Hippocampal formation (tissue), 2 donors: Measurements from ENCODE around the gene CEP131.
A peak's percentile ranks its signal among the peaks of the same experiment; 100 is the strongest.

Source experiments
- DNase-seq, 2 donors: peaks; one replicate each; lab custom pipeline; 2025; lab: John Stamatoyannopoulos, UW

CEP131 gene

DNA sequence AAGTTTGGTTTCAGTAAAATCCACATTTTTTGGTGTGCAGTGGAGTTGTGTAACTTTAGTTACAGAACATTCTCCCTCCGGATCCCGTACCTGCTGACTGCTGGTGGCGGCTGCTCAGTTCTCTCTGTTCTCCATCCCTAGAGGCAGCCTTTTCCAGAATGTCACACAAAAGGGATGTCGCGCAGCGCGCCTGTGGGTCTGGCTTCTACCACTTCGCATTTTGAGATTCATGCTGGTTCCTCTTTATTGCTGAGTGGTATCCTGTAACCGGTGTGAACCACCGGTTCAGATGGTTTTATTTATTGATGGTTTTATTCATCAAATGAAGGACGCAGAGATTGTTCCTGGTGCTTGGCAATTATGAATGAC is 981 bp upstream of the CEP131 start:
- no peak for DNase-seq

DNA sequence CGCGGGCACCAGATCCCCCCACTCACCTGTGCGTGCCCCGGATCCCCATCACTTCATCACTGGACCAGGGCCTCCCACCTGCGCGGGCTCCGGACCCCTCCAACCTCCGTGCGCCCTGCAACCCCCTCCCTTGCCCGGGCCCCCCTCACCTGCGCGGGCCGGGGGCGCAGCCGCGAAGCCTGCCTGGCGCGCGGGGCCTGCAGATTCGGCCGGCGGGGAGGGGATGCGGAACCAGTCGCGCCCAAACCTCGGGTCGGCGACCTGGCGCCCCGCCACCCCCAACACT is 202 bp downstream of the CEP131 start:
- no peak for DNase-seq

DNA sequence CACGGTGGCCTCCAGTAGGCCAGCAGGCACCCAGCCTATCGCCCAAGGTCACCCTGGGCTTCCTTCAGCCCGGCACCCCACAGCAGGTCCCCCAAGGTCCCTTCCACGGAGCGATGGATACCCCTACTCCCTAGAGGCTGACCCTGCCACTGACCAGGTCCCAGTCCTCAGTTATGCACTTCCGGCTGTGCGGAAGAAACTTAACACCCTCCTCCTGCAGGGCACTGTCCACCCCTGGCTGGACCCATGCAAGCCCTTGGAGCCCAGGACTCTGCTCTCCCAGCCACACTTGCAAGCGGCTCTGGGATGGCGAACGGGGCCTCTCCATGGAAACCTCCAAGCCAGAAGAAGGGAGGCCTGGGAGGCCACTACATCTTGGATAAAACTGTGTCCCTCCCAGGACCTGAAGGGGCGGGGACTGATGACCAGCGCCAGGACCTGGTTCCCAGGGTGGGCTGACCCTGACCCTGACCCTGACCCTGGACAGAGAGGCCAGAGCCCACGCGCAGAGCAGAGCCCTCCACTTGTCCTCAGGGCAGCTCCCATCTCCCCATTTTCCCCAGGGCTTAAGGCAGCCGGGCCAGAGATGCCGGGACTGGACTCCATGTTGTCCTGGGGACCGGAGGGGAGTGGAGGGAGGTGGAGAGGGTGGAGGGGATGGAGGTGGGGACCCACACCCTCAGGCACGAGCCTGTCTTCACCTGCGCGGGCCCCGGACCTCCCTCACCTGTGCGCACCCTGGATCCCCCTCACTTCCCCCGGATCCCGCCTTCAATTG is 734 bp downstream of the CEP131 start:
- no peak for DNase-seq

DNA sequence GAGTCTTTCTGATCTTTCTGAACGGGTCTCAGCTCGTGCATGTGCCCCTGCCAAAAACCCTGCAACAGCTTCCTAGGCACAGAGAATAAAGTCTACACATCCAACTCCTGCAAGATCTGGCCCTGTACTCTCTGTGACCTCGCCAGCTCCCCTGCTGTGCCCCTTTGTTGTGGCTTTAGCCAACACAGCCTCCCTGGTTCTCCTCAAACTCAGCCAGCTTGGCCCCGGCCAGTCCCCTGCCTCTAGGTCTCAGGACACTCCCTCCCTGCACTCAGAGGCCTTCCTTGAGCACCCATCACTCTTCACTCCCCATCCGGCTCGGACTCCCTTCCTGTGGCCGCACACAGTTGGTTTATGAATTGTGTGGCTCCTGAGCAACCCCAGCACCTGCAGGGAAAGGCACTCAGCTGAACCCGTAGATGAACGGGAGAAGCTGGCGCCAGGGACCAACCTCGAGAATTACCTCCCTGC is 1.4 kb downstream of the CEP131 start:
- DNase-seq, result no peak

DNA sequence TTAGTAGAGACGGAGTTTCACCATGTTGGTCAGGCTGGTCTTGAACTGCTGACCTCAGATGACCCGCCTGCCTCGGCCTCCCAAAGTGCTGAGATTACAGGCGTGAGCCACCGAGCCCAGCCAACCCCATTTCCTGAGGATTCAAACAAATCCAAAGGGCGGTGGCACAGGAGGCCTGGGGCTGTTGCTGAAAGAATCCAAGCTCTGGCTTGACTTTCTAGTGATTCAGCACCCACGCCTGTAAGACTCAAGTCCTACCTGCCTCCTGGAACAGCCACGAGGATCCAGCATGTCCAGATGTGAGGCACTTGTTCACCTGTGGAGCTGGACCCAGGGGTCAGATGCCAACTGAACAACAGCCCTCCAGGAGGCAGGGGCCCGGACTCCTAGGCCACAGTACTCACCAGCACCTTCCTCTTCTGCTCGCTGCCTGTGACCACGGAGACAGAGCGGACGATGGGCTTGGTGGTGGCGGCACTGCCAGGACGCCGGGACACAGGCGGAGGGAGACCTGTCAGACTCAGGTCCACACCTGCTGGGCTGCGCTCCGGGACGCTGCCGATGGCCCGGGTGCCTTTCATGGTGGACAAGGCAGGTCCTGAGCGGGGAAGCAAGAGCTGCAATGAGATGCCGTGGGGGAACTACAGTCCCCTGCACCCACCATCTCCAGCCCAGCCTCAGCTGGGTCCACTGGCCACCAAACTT is 3.1 kb downstream of the CEP131 start:
- DNase-seq, result no peak

DNA sequence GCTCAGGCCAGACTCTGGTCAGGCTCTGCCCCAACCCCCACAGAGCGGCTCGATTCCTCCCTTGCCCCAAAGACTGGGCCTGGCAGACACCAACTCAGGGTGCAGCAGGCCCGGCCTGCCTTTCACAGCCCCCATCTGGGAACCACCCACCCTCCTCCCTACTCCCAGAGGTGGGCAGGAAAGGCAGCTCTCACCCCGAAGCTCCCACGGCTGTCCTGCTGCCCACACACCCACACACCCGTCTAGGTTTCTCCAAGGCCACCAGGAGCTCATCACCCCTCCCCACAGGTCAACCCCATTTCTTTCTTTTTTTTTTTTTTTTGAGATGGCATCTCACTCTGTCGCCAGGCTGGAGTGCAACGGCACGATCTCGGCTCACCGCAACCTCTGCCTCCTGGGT is 3.8 kb downstream of the CEP131 start:
- no peak for DNase-seq

DNA sequence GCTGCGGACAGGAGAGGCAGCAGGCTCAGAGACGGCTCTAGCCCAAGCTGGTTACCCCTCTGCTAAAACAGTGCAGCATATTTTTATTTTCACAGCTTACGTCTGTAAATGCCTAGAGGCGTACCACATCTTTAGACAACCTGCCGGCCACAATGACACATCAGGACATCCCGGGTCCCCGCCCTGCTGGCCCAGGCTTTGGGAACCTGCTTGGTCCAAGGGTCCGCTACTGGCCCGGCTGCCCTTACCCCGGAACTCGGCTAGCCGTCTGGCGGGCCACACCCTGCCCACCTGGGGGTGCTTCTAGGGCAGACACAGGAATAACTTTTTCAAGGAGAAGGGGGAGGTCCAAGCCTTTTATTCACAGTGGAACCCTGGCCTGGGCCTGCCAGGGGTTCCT is 4.3 kb downstream of the CEP131 start:
- no peak for DNase-seq

DNA sequence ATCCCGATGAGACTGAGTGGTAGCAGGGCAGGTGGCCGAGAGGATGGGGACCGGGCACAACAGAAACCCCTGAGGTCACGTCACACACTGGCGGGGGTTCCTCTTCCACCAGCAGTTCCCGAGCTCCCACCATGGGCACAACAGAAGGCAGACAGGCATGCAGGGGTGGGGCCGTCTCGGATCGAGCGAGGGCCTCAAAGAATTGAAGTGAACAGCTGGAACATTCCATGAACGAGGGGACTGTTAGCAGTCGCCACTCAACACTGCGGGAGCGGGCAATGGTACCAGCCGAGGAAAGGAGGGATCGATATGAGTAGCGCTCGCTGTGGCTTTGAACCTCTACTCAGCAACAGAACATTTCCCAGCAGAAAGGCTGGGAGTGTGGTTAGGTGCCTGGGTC is 5.3 kb downstream of the CEP131 start:
- DNase-seq, result no peak

DNA sequence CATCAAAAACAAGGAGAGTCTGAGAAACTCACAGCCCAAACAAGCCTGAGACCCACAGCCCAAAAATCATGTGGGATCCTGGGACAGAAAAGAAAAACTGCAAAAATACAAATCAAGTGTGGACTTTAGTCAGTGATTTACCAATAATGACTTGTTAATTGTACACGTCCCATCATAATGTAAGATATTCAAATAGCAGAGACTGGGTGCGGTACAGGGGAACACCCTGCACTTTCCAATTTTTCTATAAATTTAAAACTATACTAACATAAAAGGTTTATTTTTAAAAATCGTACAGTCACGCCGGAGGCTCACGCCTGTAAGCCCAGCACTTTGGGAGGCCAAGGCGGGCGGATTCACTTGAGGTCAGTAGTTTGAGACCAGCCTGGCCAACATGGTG is 8.8 kb downstream of the CEP131 start:
- DNase-seq, result no peak

DNA sequence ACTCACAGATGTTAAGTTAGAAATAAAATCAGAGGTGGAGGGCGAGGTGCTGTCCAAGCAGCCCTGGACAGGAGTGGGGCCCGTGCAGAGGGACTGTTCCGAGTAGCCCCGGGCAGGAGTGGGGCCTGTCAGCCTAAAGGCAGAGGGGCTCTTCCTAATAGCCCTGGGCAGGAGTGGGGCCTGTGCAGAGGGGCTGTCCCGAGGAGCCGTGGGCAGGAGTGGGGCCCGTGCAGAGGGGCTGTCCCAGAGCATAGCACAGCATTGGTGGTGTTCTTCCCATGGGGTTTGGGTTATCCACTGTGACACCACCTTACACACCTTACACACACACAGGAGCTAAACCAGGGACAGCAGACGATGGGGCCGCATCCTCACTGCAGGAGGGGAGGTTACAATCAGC is 10.4 kb downstream of the CEP131 start:
- no peak for DNase-seq

DNA sequence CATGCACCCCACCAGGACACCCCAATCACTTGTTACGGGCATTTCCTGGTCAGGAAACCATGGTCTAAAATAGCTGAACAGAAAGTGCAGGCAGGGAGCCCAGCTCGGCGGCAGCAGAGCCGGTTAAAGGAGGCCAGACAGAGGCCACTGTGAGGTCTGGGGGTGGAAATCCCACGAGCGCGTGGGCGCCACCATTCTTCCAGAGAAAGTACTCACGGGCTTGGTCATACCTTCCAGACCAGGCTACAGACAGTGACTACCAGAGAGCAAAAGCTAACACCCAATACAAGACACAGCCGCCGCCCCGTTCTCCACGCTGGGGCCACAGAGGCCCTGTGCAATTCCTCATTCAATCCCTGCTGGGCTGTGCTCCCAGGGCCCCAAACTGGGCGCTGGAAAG is 11.9 kb downstream of the CEP131 start:
- no peak for DNase-seq

DNA sequence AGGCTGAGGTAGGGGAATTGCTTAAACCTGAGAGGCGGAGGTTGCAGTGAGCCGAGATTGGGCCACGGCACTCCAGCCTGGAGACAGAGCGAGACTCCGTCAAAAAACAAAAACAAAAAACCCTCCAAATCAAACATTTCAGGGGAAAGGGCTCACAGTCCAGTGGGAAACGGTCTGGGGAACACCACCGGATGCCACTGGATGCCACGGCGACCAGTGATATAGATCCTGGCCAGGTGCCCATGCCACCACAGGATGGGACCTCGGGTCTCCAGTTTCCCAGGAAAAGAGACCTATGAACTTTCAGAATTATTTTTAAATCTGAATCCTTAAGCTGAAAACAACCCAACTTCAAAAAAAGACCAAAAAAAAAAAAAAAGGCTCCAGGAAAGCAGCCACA is 12.3 kb downstream of the CEP131 start:
- no peak for DNase-seq

DNA sequence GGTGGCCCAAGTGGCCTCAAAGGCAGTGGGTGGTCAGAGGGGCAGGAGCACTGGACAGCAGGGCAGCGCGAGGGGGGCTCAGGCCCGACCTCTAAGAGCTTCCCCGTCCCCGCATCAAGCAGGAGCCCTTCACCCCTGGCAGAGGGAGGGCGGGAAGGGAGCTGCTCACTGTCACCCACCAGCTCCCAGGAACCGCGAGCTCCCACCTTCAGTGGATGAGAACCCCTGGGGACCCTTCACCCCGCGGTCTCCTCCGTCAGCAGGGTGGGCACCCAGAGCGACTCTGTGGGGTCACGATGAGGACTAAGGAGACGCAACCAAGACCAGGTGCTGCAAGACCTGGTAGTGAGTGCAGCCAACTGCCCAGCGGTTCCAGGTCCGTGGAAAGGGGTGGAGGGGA is 13.6 kb downstream of the CEP131 start:
- no peak for DNase-seq

DNA sequence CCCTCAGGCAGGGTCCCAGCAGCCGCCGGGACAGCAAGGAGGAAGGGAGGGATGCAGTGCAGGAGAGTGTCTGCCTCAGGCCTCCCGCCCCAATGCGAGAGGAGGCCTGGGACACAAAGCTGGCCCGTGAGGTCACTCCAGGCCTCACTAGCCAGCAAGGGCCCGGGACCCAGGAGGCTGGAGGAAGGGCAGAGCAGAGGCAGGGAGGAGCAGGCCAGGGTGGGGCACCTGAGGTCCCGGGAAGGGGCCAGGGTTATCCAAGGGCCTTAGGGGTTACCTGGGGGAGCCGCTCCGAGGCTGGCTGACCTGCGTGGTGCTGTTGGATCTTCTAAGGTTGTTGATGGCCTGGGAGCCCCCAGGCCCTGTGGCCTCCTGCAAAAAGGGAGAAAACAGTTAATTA is 14.1 kb downstream of the CEP131 start:
- DNase-seq, result no peak

DNA sequence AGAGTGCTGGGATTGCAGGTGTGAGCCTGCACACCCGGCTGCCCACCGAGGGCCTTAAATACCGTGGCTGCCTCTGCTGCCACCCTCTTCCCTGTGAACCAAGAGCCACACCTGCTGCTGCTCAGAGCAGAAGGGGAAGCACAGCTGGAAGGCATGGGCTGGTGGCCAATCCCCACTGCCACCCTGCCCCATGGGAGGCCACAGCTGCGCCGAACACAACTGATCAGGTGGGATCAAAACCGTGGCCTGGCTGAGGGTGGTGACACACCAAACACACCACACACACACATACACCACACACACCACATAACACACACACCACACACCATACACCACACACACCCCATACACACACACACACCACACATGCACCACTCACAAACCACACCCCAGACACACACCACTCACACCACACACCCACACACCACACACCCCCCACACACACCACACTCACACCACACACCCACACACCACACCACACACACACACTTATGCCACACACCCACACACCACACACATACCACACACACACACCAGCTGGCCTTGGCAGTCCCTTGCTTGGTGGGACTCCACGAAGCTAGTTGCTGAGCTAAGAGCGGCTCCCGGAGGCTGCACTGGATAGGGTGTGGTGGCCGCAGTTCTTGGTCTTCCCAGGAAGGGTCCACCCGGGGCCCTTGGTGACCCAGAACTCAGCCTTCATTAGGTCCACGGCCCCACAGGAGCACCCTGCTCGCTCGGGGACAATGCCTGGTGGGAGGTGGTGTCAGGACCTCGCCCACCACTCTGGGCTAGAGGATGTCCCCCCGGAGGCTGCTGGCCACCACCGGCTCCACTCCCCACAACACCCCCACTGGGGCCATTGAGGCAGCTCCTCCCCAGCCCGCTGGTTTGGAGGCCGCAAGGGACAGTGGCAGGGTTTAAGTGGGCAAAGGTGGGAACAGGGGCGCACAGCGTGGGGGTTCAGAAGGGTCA is 14.9 kb downstream of the CEP131 start:
- DNase-seq, result no peak

DNA sequence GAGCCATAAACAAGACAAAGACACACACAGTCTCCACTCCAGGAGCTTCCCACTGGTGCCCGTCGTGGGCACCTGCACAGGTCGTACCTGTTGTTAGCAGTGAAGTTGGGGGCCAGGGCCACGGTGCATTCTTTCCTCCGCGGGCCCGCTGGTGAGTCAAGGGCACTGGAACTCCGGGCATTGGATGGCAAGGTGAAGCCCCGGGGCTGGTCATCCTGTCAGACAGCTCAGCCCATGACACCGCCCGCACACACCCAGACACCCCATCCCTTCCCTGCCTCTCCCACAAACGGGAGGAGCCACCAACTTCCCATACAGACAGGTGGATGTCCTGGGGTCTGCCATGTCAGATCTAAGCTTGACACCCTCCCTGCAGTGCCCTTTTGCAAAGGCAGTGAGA is 16.1 kb downstream of the CEP131 start:
- DNase-seq, result no peak

DNA sequence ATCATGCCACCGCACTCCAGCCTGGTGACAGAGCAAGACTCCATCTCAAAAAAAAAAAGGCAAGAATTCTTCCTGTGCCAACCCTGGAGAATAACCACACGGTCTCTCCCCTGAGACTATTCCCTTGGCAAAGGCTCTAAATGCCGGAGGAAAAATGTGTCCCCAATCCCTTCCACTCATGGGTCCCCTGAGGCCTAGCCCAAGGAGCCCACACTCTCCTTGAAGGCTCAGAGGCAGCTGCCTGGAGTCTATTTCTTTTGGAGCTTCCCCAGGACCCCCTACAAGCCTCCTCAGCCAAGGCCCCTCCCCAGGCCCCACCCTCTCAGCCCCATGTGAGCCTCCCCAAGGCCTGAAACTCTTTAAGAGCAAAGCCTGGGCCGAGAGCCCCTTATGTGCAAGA is 16.6 kb downstream of the CEP131 start:
- no peak for DNase-seq

DNA sequence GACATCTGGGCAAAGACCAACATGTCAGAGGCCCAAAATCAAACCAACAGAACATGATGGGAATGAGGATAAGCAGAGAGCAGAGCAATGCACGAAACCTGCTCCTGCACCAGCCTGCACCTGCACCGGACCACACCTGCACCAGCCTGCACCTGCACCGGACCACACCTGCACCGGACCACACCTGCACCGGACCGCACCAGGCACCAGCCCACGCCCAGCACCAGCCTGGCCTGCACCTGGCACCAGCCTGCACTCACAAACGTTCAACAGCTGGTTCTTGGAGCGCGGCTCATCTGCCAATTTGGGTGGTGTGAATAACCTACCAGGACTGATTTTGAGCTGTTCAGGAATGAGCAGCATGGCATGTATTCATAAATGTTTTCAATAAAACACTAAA is 18.2 kb downstream of the CEP131 start:
- DNase-seq, result no peak

DNA sequence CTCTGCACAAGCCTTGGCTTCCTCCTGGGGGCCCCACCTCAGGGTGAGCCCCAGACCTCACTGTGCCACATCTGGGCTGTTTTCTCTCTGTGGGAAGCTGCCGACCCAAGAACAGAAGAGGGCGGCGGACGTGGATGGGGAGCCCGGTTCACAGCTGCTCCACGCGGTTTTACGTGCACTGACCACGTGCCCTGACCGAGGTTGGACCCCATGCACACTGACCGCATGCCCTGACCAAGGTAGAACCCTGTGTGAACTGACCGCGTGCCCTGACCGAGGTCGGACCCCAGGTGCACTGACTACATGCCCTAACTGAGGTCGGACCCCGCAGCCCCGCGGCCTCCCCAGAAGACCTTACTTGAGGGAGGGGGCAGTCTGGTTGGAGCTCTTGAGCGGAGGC is 19.6 kb downstream of the CEP131 start:
- no peak for DNase-seq

DNA sequence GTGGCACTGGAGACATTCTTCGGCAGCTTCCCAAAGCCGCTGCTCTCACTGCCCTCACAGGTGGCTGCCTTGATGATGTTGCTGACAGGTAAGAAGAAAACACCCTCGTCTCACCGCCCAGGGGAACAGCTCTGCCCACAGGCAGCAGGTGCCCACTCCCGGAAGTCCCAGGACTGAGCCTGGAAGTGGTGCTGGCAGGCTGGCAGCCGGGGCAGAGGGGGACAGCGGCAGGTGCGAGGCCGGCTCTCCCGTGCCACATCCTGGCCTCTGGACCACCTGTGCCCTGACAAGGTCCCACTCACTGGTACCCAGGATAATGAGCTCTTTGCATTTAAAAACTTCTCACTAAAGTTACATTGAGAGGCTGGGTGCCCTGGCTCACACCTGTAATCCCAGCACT is 20.4 kb downstream of the CEP131 start:
- DNase-seq, result no peak

DNA sequence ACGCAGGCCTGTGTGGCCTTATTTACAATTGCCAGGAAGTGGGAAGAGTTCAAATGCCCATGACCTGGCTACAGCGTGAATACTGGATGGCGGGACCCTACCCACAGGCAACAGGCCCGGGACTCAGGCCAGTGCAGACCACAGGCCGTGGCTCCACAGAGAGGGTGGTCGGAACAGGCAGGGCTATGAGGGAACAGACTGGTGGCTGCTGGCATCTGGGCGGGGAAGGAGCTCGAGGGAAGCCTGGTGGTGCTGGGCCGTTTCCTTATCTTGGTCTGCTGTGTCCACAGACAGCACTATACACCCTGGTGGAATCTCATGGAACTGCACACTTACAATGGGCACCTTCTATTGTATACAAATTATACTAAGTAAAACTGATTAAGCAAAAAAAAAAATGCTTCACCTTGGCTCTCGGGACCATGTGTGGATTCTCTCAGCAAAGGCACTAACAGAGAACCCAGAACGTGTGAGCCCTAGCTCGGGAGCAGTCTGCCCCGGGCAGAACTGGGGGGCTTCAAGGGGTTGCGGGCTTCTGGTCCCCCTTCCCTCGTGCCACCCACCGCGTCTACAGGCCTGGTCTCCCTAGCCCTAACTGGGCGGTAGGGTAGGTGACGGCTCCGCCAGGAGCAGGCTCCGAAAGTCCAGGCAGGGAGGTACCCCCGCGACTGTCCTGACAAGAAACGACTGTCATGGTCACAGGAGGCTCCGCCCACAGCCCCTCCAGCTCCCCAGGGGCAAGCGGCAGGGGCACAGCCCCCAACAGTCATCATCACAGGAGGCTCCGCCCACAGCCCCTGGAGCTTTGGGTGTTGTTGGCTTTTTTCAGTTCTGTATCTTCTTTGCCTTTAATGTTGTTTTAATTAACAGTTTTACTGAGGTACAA is 21.8 kb downstream of the CEP131 start:
- DNase-seq, result peak; percentile 33 to 63

DNA sequence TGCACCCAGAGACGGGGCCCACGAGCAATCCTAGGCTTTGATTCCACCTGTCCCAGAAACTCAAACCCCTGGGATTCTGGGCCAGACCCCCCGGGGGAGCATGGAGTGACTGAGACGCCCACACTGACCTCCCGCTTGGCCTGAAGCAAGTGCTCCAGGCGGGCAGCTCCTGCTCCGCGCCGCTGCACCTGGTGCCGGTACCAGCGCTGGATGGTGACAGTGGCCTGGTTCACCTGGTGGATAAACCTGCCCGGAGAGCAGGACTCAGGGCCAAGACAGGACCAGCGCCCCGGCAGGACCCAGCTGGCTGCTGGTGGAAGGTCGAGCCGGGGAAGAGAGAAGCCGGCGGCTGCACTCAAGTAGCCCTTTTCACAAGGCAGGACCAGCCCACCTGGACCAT is 22.6 kb downstream of the CEP131 start:
- no peak for DNase-seq
